Glutamatergic neuron (in vitro differentiated cells): Measurements from ENCODE around the gene NOC3L. TPM values are rescaled to one million over a fixed set of nuclear protein-coding genes. Genes with fewer than 3 reads are reported as not detected.

ENCODE experiments used
- DNase-seq: peaks from one replicate; pipeline ENCODE4 v3.0.0; 2022
- H3K27ac Mint-ChIP-seq: one replicate; pipeline ENCODE4 v1.8.0; 2020; ENCODE audit warnings: mild to moderate bottlenecking, mixed read lengths, inconsistent platforms; ENCODE audit not compliant: unreplicated experiment
- H3K27me3 Mint-ChIP-seq: one replicate; pipeline ENCODE4 v1.8.0; 2020; ENCODE audit warnings: mild to moderate bottlenecking, moderate library complexity, mixed read lengths, inconsistent platforms; ENCODE audit not compliant: unreplicated experiment
- H3K36me3 Mint-ChIP-seq: one replicate; pipeline ENCODE4 v1.8.0; 2020; ENCODE audit warnings: mild to moderate bottlenecking, mixed read lengths, inconsistent platforms; ENCODE audit not compliant: unreplicated experiment
- H3K4me1 Mint-ChIP-seq: one replicate; pipeline ENCODE4 v1.8.0; 2020; ENCODE audit warnings: mild to moderate bottlenecking, low read depth, mixed read lengths, inconsistent platforms; ENCODE audit not compliant: unreplicated experiment
- H3K4me3 Mint-ChIP-seq: one replicate; pipeline ENCODE4 v1.8.0; 2020; ENCODE audit warnings: mild to moderate bottlenecking, mixed read lengths, inconsistent platforms; ENCODE audit not compliant: unreplicated experiment
- H3K9me3 Mint-ChIP-seq: one replicate; pipeline ENCODE4 v1.8.0; 2020; ENCODE audit warnings: mild to moderate bottlenecking, moderate library complexity, mixed read lengths, inconsistent platforms; ENCODE audit not compliant: unreplicated experiment
- long read RNA-seq: library from polyadenylated mRNA; unstranded; transcript quantifications from one replicate; pipeline ENCODE4 v2.0.0, GENCODE V29; 2020; ENCODE audit not compliant: unreplicated experiment
- total RNA-seq: library from RNA; stranded (reverse); fragmentation: NEBNext Ultra II Directional; extraction: Animal tissue kit (Norgen Biotek cat#: 25700); gene quantifications from one replicate; pipeline ENCODE4 v1.2.1, GENCODE V29; 2021; ENCODE audit not compliant: unreplicated experiment
- TF ChIP-seq, protein P1 (sequence below): fragments of 200-600 bp; sonication (generic); IDR thresholded peaks from one replicate; pipeline ENCODE4 v1.5.0; 2021; ENCODE audit not compliant: partially characterized antibody, unreplicated experiment

NOC3L gene, protein sequence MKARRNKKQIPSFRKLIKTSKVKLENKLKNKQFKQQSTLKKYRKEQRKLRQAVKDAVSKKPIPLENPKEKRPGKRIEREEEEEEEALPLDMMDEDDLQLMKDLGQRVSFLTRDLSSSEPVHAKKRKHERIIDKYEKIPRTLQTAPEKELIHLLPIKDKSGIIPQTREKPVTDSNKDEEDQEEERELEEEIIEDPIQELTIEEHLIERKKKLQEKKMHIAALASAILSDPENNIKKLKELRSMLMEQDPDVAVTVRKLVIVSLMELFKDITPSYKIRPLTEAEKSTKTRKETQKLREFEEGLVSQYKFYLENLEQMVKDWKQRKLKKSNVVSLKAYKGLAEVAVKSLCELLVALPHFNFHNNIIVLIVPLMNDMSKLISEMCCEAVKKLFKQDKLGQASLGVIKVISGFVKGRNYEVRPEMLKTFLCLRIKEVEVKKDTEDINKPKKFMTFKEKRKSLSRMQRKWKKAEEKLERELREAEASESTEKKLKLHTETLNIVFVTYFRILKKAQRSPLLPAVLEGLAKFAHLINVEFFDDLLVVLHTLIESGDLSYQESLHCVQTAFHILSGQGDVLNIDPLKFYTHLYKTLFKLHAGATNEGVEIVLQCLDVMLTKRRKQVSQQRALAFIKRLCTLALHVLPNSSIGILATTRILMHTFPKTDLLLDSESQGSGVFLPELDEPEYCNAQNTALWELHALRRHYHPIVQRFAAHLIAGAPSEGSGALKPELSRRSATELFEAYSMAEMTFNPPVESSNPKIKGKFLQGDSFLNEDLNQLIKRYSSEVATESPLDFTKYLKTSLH
- 11.6 TPM for total RNA-seq
- long read RNA-seq, partial matches to known transcripts = 1 of 1 reads
- long read RNA-seq, other reads (novel, unspliced or antisense) = 0 of 1 reads

GRCh38 chr10:94362360-94363250, at the start of gene NOC3L:
NOC3L (minus strand) TSS chr10:94362939; CDS start chr10:94362838, 101 bp downstream.
- H3K4me1 Mint-ChIP-seq = peaks cover 3% of the 10 kb centered on the region
- H3K27me3 Mint-ChIP-seq = peaks cover 2% of the 10 kb centered on the region
- peak within 1 kb of the TSS; percentile 94 for H3K4me3 Mint-ChIP-seq
- DNase-seq = peak; percentile 98
- TF ChIP-seq, protein P1, sequence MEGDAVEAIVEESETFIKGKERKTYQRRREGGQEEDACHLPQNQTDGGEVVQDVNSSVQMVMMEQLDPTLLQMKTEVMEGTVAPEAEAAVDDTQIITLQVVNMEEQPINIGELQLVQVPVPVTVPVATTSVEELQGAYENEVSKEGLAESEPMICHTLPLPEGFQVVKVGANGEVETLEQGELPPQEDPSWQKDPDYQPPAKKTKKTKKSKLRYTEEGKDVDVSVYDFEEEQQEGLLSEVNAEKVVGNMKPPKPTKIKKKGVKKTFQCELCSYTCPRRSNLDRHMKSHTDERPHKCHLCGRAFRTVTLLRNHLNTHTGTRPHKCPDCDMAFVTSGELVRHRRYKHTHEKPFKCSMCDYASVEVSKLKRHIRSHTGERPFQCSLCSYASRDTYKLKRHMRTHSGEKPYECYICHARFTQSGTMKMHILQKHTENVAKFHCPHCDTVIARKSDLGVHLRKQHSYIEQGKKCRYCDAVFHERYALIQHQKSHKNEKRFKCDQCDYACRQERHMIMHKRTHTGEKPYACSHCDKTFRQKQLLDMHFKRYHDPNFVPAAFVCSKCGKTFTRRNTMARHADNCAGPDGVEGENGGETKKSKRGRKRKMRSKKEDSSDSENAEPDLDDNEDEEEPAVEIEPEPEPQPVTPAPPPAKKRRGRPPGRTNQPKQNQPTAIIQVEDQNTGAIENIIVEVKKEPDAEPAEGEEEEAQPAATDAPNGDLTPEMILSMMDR = peak; percentile 81
- H3K36me3 Mint-ChIP-seq = no peaks in the 10 kb centered on the region
- H3K9me3 Mint-ChIP-seq = peaks cover 2% of the 10 kb centered on the region
- H3K27ac Mint-ChIP-seq = peak within 1 kb of the TSS; percentile 57

DNA sequence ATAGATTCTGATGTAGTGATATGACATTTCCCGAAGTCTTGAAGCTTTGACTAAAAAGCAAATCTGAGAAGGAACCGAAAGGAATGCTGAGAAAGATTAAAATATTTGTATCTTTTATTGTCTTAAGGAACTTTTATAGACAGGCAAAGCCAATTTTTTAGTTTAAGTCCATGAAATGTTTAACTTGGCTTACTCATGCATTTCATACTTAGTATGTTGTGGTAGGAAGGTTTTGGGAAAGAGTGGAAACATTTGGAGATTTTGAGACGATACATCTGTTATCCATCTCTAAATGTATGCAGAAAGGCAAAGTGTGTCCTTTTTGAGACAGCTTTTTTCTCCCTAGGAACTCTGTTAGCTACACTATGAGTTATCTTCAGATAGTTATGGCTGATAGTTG, 49.7 kb upstream of the NOC3L start:
- no peak for DNase-seq
- TF ChIP-seq, protein P1 = no peak
- Mint-ChIP-seq H3K4me1 (no peaks in the 10 kb centered on the region), H3K4me3 (no peak overlapping the region), H3K9me3 (no peaks in the 10 kb centered on the region), H3K27me3 (no peaks in the 10 kb centered on the region), H3K27ac (no peak overlapping the region), H3K36me3 (no peaks in the 10 kb centered on the region)

DNA sequence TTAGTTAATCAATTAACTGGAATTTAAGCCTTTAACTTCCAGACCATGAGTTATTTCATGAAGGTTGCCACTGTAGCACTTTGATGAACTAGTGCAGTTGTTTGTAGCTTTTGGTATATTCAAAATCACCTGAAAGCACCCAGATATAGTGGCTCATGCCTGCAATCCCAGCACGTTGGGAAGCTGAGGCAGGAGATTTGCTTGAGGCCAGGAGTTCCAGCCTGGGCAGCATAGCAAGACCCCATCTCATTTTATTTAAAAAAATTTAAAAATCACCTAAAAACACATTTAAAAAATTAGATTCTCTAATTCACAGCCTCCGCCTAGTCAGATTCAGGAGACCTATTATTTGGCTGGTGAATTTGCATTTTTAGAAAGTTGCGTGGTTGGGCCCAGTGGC, 48.6 kb upstream of the NOC3L start:
- Mint-ChIP-seq H3K4me3 (no peak overlapping the region), H3K4me1 (no peaks in the 10 kb centered on the region), H3K36me3 (no peaks in the 10 kb centered on the region), H3K9me3 (no peaks in the 10 kb centered on the region), H3K27me3 (no peaks in the 10 kb centered on the region), H3K27ac (no peak overlapping the region)
- TF ChIP-seq, protein P1 = no peak
- no peak for DNase-seq

DNA sequence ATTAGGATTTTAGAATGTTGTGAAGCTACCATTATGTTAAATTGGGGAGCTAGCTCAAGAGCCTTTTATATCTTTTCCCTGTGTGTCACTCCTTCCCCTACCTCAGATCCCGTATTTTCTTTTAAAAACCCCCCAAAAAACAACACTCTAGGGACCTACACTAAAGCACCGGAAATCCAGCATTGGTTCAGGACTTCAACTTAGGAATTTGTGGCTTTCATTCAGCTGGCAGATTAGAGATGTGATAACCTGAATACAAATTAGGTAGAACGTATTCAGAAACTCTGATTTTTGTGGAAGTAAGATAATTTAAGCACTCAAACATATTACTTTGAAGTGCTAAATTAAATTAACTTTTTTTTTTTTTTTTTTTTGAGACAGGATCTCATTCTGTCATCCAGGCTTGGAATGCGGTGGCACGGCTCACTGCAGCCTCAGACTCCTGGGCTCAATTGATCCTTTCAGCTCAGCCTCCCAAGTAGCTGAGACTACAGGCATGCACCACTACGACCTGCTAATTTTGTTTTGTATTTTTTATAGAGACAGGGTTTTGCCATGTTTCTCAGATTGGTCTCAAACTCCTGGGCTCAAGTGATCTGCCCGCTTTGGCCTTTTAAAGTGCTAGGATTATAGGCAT, 46.4 kb upstream of the NOC3L start:
- Mint-ChIP-seq H3K4me3 (no peak overlapping the region), H3K27ac (no peak overlapping the region), H3K36me3 (no peaks in the 10 kb centered on the region), H3K4me1 (no peaks in the 10 kb centered on the region), H3K9me3 (no peaks in the 10 kb centered on the region), H3K27me3 (peaks cover 5% of the 10 kb centered on the region)
- TF ChIP-seq, protein P1 = no peak
- no peak for DNase-seq
